GM23338 (cell line): ENCODE results near the gene PTAFR. TPM values are rescaled to one million over a fixed set of nuclear protein-coding genes. Genes with fewer than 3 reads are reported as not detected.

Experiments used
- ATAC-seq: fragments of 200-7000 bp; cut with Tn5 transposase; 3 replicates; pipeline ENCODE4 v1.9.1; 2020
- DNase-seq: peaks from one replicate; pipeline ENCODE4 v3.0.0-alpha.2; 2015; ENCODE audit warnings: low spot score
- H2AFZ ChIP-seq: fragments of 200-600 bp; sonication (generic); 2 replicates; pipeline ENCODE4 v1.8.0; 2016; ENCODE audit warnings: antibody characterized with exemption, mild to moderate bottlenecking, moderate library complexity
- H3F3A ChIP-seq: fragments of 200-600 bp; sonication (generic); replicated peaks from 2 replicates; pipeline ENCODE4 v1.8.0; 2017; ENCODE audit warnings: antibody characterized with exemption, mixed run types, low read depth
- H3K27ac ChIP-seq: fragments of 200-600 bp; sonication (generic); 2 replicates; pipeline ENCODE4 v1.6.1; 2016; ENCODE audit warnings: low read depth
- H3K27me3 ChIP-seq: fragments of 200-600 bp; sonication (generic); 2 replicates; pipeline ENCODE4 v1.8.0; 2016; ENCODE audit warnings: mild to moderate bottlenecking, mixed run types, moderate library complexity; ENCODE audit not compliant: insufficient read depth
- H3K36me3 ChIP-seq: fragments of 200-600 bp; sonication (generic); 2 replicates; pipeline ENCODE4 v1.8.0; 2016; ENCODE audit warnings: mild to moderate bottlenecking; ENCODE audit not compliant: insufficient read depth
- H3K4me1 ChIP-seq: fragments of 200-600 bp; sonication (generic); 2 replicates; pipeline ENCODE4 v1.8.0; 2016; ENCODE audit warnings: mild to moderate bottlenecking, moderate library complexity; ENCODE audit not compliant: insufficient read depth
- H3K4me2 ChIP-seq: fragments of 200-600 bp; sonication (generic); 2 replicates; pipeline ENCODE4 v1.7.1; 2017; ENCODE audit warnings: mixed run types
- H3K4me3 ChIP-seq: fragments of 200-600 bp; sonication (generic); 2 replicates; pipeline ENCODE4 v1.6.1; 2016; ENCODE audit warnings: mixed run types
- H3K79me2 ChIP-seq: fragments of 200-600 bp; sonication (generic); replicated peaks from 2 replicates; pipeline ENCODE4 v1.8.0; 2017; ENCODE audit warnings: mild to moderate bottlenecking; ENCODE audit not compliant: insufficient read depth
- H3K9me2 ChIP-seq: fragments of 200-600 bp; sonication (generic); 2 replicates; pipeline ENCODE4 v1.8.0; 2017; ENCODE audit not compliant: insufficient read depth
- H4K20me1 ChIP-seq: fragments of 200-600 bp; sonication (generic); replicated peaks from 2 replicates; pipeline ENCODE4 v1.8.0; 2017; ENCODE audit warnings: mild to moderate bottlenecking; ENCODE audit not compliant: insufficient read depth
- H3K27ac Mint-ChIP-seq: 2 replicates; pipeline ENCODE4 v1.8.0; 2020; ENCODE audit warnings: inconsistent platforms, mild to moderate bottlenecking, moderate library complexity, mixed read lengths
- H3K27me3 Mint-ChIP-seq: 3 replicates; pipeline ENCODE4 v1.8.0; 2022; ENCODE audit warnings: low read depth, mild to moderate bottlenecking, moderate library complexity, mixed read lengths, inconsistent platforms; ENCODE audit not compliant: insufficient read depth, poor library complexity
- H3K36me3 Mint-ChIP-seq: 3 replicates; pipeline ENCODE4 v1.8.0; 2021; ENCODE audit warnings: low read depth, mild to moderate bottlenecking, inconsistent platforms, moderate library complexity, mixed read lengths
- H3K4me1 Mint-ChIP-seq: 3 replicates; pipeline ENCODE4 v1.8.0; 2020; ENCODE audit warnings: mild to moderate bottlenecking, inconsistent platforms, mixed read lengths
- H3K4me3 Mint-ChIP-seq: 3 replicates; pipeline ENCODE4 v1.8.0; 2021; ENCODE audit warnings: moderate library complexity, mild to moderate bottlenecking, inconsistent platforms, mixed read lengths
- H3K9me3 Mint-ChIP-seq: 3 replicates; pipeline ENCODE4 v1.8.0; 2020; ENCODE audit warnings: moderate library complexity, mild to moderate bottlenecking, inconsistent platforms, mixed read lengths
- CREB1 ChIP-seq: fragments of 250-450 bp; sonication (Bioruptor Pico); IDR thresholded peaks from 2 replicates; pipeline ENCODE4 v1.5.0; 2020; ENCODE audit warnings: low read depth, mild to moderate bottlenecking, moderate library complexity
- CTCF ChIP-seq, 2 experiments: fragments of 200-600 bp in 1 of 2; sonication (generic) in 1 of 2; conservative IDR thresholded peaks; 2 replicates each; pipeline versions ENCODE4 v1.5.1 to v1.6.1; 2016 to 2017; ENCODE audit warnings: antibody characterized with exemption in 2 of 2, low read depth in 2 of 2, mild to moderate bottlenecking in 2 of 2, moderate library complexity in 1 of 2
- ETS1 ChIP-seq: IDR thresholded peaks from 2 replicates; pipeline ENCODE4 v1.6.1; 2016; ENCODE audit warnings: antibody characterized with exemption
- EZH2 ChIP-seq: fragments of 200-600 bp; sonication (generic); IDR thresholded peaks from one replicate; pipeline ENCODE4 v1.8.0; 2017; ENCODE audit warnings: antibody characterized with exemption, mild to moderate bottlenecking, low read depth; ENCODE audit not compliant: unreplicated experiment
- EZH2phosphoT487 ChIP-seq: fragments of 200-600 bp; sonication (generic); IDR thresholded peaks from one replicate; pipeline ENCODE4 v1.8.1; 2018; ENCODE audit warnings: antibody characterized with exemption; ENCODE audit not compliant: unreplicated experiment
- JUNB ChIP-seq: IDR thresholded peaks from one replicate; pipeline ENCODE4 v1.6.1; 2016; ENCODE audit warnings: antibody characterized with exemption; ENCODE audit not compliant: unreplicated experiment
- NANOG ChIP-seq: IDR thresholded peaks from 2 replicates; pipeline ENCODE4 v1.6.1; 2016; ENCODE audit warnings: antibody characterized with exemption, borderline replicate concordance
- POLR2AphosphoS5 ChIP-seq: IDR thresholded peaks from 2 replicates; pipeline ENCODE4 v1.6.1; 2016; ENCODE audit warnings: antibody characterized with exemption, low read depth
- REST ChIP-seq: IDR thresholded peaks from one replicate; pipeline ENCODE4 v1.6.1; 2018; ENCODE audit warnings: antibody characterized with exemption; ENCODE audit not compliant: unreplicated experiment
- STAT1 ChIP-seq: IDR thresholded peaks from one replicate; pipeline ENCODE4 v1.6.1; 2016; ENCODE audit warnings: antibody characterized with exemption; ENCODE audit not compliant: unreplicated experiment
- ZNF114 ChIP-seq: fragments of 250-450 bp; sonication (Bioruptor Pico); IDR thresholded peaks from 2 replicates; pipeline ENCODE4 v1.5.0; 2020; ENCODE audit warnings: mild to moderate bottlenecking, moderate library complexity
- ZNF331 ChIP-seq: fragments of 250-450 bp; sonication (Bioruptor Pico); IDR thresholded peaks from 2 replicates; pipeline ENCODE4 v1.5.0; 2020; ENCODE audit warnings: low read depth, mild to moderate bottlenecking, moderate library complexity
- ZNF462 ChIP-seq: fragments of 250-450 bp; sonication (Bioruptor Pico); IDR thresholded peaks from 2 replicates; pipeline ENCODE4 v1.5.0; 2020; ENCODE audit warnings: mild to moderate bottlenecking, moderate library complexity
- polyA plus RNA-seq: library from polyadenylated mRNA; unstranded; fragments of >200 nt; fragmentation: Nextera tagmentation; extraction: Ambion mirVana; gene quantifications from 2 replicates; pipeline ENCODE4 v1.2.1, GENCODE V29; 2016
- total RNA-seq: library from RNA; depleted of rRNA; stranded (reverse); fragments of >200 nt; shearing (Covaris generic); gene quantifications from 2 replicates; pipeline ENCODE4 v1.2.3, GENCODE V29; 2014

PTAFR gene
- total and polyA plus RNA-seq, 2 experiments from 2014 or later = 0.29 to 0.76 TPM

- DNase-seq (no peak), ATAC-seq (no peak)
- Mint-ChIP-seq H3K27ac (no peak overlapping the region), H3K9me3 (no peaks in the 10 kb centered on the region), H3K36me3 (no peaks in the 10 kb centered on the region), H3K4me3 (no peak overlapping the region), H3K4me1 (no peaks in the 10 kb centered on the region), H3K27me3 (peaks cover 3% of the 10 kb centered on the region)
- Histone ChIP-seq H3K4me3 (no peak overlapping the region), H2AFZ (no peak overlapping the region), H3K9me2 (no peaks in the 10 kb centered on the region), H3K27me3 (no peaks in the 10 kb centered on the region), H3K27ac (no peak overlapping the region), H3F3A (no peaks in the 10 kb centered on the region), H3K79me2 (no peaks in the 10 kb centered on the region), H3K36me3 (no peaks in the 10 kb centered on the region), H3K4me1 (no peaks in the 10 kb centered on the region), H3K4me2 (no peak overlapping the region), H4K20me1 (no peaks in the 10 kb centered on the region; the same call in none of the 2 replicates)
- no peak for TF ChIP-seq CREB1 (CRISPR knock-in tag)
- no peak for TF ChIP-seq ZNF114 (CRISPR knock-in tag)
- TF ChIP-seq NANOG = no peak
- TF ChIP-seq EZH2 = no peak
- no peak for TF ChIP-seq ETS1
- no peak for TF ChIP-seq EZH2phosphoT487
- TF ChIP-seq REST = no peak
- TF ChIP-seq CTCF (conservative IDR thresholded peaks at IDR 0.05; ENCODE audit: low read depth in 2 of 2) = no peak
- no peak for TF ChIP-seq ZNF462
- no peak for TF ChIP-seq ZNF331 (CRISPR knock-in tag)
- TF ChIP-seq STAT1 = no peak
- TF ChIP-seq JUNB = no peak
- no peak for TF ChIP-seq POLR2AphosphoS5
Observed at GRCh38 chr1:28141685-28142084, 34.8 kb downstream of the PTAFR start.
